Measurements from ENCODE around the gene TMEM128. TPM values are rescaled to one million over a fixed set of nuclear protein-coding genes. Genes with fewer than 3 reads are reported as not detected.
"Not testable (repeated sequence)": the region's sequence is repeated elsewhere in the genome, so short reads cannot be mapped to it uniquely, and the experiment has no call there.

TMEM128 gene
- total RNA-seq, 2 donors from 2014 or later, result 11.3 to 15.5 TPM

DNA sequence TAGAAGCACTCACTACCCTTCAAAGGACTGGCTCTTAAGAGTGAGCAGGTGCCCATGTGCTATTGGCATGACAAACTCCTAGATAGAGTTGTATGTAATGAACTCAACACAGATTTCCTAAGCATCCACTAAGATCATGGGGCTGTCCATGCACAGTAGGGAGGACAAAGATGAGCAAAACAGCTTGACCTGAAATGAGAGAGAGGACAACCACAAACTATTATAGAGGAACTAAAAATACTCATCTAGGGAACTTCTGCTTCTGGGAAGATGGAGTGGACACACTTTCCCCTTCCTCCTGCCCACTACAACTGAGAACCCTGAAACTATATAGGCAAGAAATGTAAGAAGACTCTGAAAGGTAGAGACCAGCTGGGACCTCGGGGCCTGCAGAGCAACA, 20.8 kb upstream of the TMEM128 start:
- DNase-seq (ENCODE audit: low spot score in 2 of 2) (no peak), ATAC-seq (no peak)
- Mint-ChIP-seq H3K27ac (peak overlapping the region in 1 of 2 donors; percentile 6), H3K36me3 (peaks cover 0 to 8% of the 10 kb centered on the region in 2 donors), H3K9me3 (no peaks in the 10 kb centered on the region)

DNA sequence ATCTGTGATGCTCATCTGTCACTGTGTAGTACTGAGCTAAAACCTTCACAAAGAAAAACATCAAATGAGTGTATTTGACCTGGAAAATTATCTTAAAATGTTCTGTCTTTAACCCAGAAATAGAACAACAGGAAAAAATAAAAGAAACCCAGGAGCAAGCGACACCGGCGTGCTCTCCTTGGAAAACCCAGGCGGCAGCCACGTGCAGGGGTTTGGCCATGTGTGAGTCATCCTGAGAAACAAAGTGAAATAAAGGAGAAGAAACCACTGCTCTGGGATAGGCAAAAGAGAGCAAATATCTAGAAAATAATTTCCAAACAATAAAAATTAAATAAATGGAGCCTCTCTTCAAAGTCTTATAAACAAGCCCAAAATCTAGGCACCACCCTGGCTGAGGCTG, 20.0 kb upstream of the TMEM128 start:
- Mint-ChIP-seq H3K27ac (no peak overlapping the region), H3K9me3 (no peaks in the 10 kb centered on the region), H3K36me3 (peaks cover 0 to 8% of the 10 kb centered on the region in 2 donors)
- no peak for DNase-seq (ENCODE audit: low spot score in 2 of 2)
- no peak for ATAC-seq

DNA sequence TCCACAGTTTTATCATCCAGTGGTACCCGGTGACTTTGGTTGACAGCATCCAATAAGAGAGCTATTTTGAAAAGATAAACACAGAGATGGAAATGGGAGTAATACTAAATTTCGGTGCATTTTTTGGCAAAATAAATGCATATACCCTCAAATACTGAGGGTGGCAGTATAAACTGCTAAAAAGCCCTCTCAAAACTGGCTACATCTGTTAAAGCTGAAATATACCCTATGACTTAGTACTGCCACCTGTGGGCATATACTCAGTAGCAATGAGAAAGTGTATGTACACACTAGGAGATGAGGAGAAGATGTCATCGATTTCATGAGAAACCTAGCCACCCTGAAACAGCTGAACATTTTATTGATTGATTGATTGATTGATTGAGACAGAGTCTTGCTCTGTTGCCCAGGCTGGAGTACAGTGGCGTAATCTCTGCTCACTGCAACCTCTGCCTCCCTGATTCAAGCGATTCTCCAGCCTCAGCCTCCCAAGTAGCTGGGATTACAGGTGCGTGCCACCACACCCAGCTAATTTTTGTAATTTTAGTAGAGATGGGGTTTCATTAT, 12.2 kb upstream of the TMEM128 start:
- Mint-ChIP-seq H3K27ac (no peak overlapping the region), H3K9me3 (no peaks in the 10 kb centered on the region), H3K36me3 (no peaks in the 10 kb centered on the region)
- DNase-seq (ENCODE audit: low spot score in 2 of 2) (no peak), ATAC-seq (peak; percentile 57 to 88)

DNA sequence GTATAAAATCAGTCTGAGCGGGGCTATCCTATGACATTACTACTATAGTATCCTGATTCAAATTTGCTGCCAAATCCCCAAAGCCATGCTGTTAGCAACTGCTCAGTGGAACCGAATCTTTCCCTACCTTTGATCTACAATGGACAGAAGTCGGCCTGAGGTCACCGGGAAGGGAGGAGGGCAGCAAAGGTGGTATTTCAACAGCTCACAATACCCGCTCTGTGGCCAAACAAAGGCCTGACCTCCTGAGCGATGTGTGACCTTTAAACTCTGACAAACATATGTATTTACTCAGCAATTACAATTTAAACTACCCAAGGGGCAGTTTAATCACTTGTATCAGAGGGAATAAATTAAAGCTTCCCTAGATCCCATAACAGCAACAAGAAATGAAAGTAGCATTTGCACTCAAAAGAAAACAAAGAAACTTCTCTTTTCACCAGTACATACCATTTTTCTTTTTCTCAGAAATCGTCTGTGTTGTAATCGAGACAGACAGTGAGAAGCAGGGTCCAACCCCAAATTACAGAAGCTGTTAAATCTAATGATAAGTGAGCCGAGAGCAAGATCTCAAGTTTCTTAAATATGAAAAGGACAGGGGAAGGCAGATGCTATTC, 11.6 kb upstream of the TMEM128 start:
- Mint-ChIP-seq H3K9me3 (no peaks in the 10 kb centered on the region), H3K27ac (no peak overlapping the region), H3K36me3 (no peaks in the 10 kb centered on the region)
- DNase-seq (ENCODE audit: low spot score in 2 of 2) (no peak), ATAC-seq (no peak)

GRCh38 chr4:4257705-4258104, 9.7 kb upstream of the TMEM128 start:
- H3K36me3 Mint-ChIP-seq, result not testable (repeated sequence)

GRCh38 chr4:4256799-4257198, 8.8 kb upstream of the TMEM128 start:
- ATAC-seq, result no peak
- Mint-ChIP-seq H3K9me3 (no peaks in the 10 kb centered on the region), H3K27ac (no peak overlapping the region), H3K36me3 (no peaks in the 10 kb centered on the region)
- DNase-seq (ENCODE audit: low spot score in 2 of 2), result no peak

More at GRCh38 chr4:4257705-4258104, 9.7 kb upstream of the TMEM128 start:
- H3K9me3 Mint-ChIP-seq; ATAC-seq; H3K27ac Mint-ChIP-seq; DNase-seq (ENCODE audit: low spot score in 2 of 2): not testable (repeated sequence)

- DNase-seq (ENCODE audit: low spot score in 2 of 2) (no peak), ATAC-seq (no peak)
- Mint-ChIP-seq H3K36me3 (no peaks in the 10 kb centered on the region), H3K27ac (no peak overlapping the region), H3K9me3 (no peaks in the 10 kb centered on the region)
Observed at GRCh38 chr4:4254666-4255065, 6.6 kb upstream of the TMEM128 start.

DNA sequence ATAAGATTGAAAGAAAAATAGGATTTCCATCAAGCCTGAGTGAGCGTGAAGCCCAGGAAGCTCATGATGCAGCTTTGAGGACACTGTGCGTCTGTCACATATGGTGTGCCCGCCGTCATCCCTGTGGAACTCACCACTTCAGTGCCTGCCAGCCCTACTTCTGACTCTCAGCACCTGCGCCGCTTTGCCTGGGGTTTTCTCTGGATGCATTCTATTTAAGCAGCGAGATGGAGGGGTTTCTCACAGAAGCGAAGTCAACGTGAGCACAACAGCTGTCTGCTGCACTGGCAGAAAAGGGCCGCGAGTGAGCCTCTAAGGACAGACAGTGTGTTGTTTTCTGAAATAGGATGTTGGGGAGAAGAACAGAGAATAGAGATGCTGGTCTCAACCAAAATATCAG, 6.2 kb upstream of the TMEM128 start:
- no peak for ATAC-seq
- DNase-seq (ENCODE audit: low spot score in 2 of 2), result no peak
- Mint-ChIP-seq H3K36me3 (no peaks in the 10 kb centered on the region), H3K27ac (no peak overlapping the region), H3K9me3 (no peaks in the 10 kb centered on the region)

- Mint-ChIP-seq H3K27ac (no peak overlapping the region), H3K9me3 (no peaks in the 10 kb centered on the region), H3K36me3 (peaks cover 15 to 16% of the 10 kb centered on the region in 2 donors)
- ATAC-seq, result no peak
- no peak for DNase-seq (ENCODE audit: low spot score in 2 of 2)
Observed at GRCh38 chr4:4249866-4250265, 1.8 kb upstream of the TMEM128 start.

- H3K36me3 Mint-ChIP-seq, result peaks cover 15 to 16% of the 10 kb centered on the region in 2 donors
- peak overlapping the region in 1 of 2 donors; percentile 97 for H3K27ac Mint-ChIP-seq
- not testable (repeated sequence) for H3K9me3 Mint-ChIP-seq; ATAC-seq; DNase-seq (ENCODE audit: low spot score in 2 of 2)
Observed at GRCh38 chr4:4249342-4249741, 1.3 kb upstream of the TMEM128 start.

DNA sequence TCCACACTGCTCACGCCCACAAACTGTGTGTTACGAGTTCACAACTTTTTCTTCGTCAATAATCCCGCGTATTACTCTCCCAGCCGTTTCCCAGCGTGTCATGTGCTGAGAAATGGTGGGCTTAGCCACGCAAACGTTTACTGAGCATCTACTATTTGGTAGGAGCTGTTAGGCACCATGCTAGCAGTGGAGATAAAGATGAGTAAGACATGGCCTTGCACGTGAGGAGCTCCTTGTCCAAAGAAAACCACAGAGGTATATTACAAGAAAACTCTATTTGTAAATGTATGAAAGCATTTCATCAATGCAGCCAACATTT, 821 bp upstream of the TMEM128 start:
- no peaks in the 10 kb centered on the region for H3K9me3 Mint-ChIP-seq
- ATAC-seq (no peak), DNase-seq (ENCODE audit: low spot score in 2 of 2) (no peak)
- peak overlapping the region; percentile 97 to 98 for H3K27ac Mint-ChIP-seq
- peaks cover 15 to 16% of the 10 kb centered on the region in 2 donors for H3K36me3 Mint-ChIP-seq

DNA sequence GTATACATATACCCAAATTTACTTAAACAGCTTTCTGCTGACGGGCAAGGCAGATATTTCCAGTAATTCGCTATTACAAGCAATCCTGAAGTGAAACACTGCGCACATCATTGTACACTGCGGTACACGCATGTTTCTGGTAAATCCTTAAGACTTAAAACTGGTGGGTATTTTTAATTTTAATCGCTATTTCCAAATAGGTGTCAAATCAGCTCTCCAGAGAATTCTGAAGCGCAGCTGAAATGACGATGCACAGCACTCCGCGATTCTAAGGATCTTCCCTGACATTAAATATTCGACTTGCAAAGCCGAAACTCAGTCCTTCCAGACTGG, 361 bp downstream of the TMEM128 start:
- peak in 1 of 2 donors; percentile 5 for ATAC-seq
- peak overlapping the region; percentile 91 to 97 for H3K27ac Mint-ChIP-seq
- H3K36me3 Mint-ChIP-seq, result peaks cover 15 to 16% of the 10 kb centered on the region in 2 donors
- no peaks in the 10 kb centered on the region for H3K9me3 Mint-ChIP-seq
- DNase-seq (ENCODE audit: low spot score in 2 of 2), result no peak

DNA sequence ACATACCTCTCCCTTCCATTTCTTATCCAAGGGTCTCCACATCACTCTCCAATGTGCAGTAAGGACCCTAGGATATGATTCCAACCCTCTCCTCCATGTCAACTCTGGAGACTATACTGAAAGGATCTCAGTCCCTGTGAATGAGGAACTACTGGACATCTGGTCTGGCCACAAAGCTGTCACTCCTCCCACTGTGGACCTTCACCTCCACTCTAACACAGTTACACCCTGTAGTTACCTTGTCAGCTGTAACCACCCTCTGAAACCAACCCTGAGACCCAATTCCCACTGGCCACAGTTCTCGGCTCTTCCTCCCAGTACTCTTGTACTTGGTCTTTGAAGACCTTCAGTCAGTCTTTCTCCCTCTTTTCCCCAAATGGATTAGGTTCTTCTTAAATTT, 2.9 kb downstream of the TMEM128 start:
- DNase-seq (ENCODE audit: low spot score in 2 of 2), result no peak
- peak overlapping the region in 1 of 2 donors; percentile 49 for H3K27ac Mint-ChIP-seq
- no peaks in the 10 kb centered on the region for H3K9me3 Mint-ChIP-seq
- no peak for ATAC-seq
- peaks cover 15 to 16% of the 10 kb centered on the region in 2 donors for H3K36me3 Mint-ChIP-seq

DNA sequence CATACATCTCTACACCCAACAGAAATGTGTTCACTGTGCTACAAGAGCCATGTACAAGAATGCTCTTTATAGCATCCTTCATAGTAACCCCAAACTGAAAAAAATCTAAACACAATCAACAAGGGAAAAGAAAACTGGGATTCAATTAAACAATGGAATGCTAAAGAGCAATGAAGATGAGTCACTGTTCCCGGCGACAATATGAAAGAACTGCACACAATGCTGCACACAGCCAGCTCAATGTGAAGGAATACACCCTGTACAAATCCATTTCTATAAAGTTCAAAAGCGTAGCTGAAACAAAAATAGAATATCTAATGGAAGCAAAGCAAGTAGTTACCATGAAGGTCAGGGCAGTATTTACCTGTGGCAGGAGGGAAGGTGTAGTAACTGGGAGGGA, 8.5 kb downstream of the TMEM128 start:
- DNase-seq (ENCODE audit: low spot score in 2 of 2); H3K9me3 Mint-ChIP-seq; H3K36me3 Mint-ChIP-seq; ATAC-seq: not testable (repeated sequence)
- peak overlapping the region in 1 of 2 donors; percentile 32 for H3K27ac Mint-ChIP-seq

DNA sequence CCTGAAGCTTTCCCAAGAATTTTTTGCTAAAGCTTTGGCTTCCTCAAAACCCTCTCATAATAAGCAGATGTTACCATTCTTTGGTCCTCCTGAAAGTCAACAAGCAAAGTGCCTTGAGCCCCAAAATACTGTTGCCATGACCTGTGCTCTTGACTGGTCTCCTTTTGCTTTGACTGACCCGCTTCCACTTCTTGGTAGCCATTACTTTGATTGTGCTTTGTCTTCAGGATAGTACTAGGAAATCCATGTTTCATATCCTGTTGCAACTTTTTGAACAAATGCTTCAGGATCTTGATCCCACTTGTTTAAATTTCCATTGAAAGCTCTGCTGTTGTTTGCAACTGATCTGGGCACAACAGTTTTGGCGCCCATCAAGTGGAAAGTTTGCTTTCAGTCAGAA, 14.4 kb downstream of the TMEM128 start:
- Mint-ChIP-seq H3K36me3 (peaks cover 6 to 11% of the 10 kb centered on the region in 2 donors), H3K9me3 (peaks cover 11 to 15% of the 10 kb centered on the region in 2 donors), H3K27ac (no peak overlapping the region)
- ATAC-seq (no peak), DNase-seq (ENCODE audit: low spot score in 2 of 2) (no peak)

DNA sequence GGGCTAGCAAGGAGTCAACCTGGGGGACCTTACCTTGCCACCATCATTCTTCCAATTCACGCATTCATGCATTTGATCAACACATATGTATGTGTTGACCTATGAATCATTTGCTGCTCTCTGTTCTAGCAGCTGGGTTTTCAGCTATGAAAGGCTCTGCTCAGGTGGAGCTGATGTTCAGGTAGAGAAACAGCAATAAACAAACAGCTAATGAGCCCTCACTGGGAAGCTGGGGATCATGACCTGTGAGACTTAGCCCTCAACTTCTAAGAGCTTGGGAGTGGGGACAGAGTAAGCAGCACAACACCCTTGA, 19.7 kb downstream of the TMEM128 start:
- no peak for DNase-seq (ENCODE audit: low spot score in 2 of 2)
- no peak for ATAC-seq
- H3K27ac Mint-ChIP-seq, result no peak overlapping the region
- peaks cover 4 to 5% of the 10 kb centered on the region in 2 donors for H3K9me3 Mint-ChIP-seq
- peaks cover 7 to 8% of the 10 kb centered on the region in 2 donors for H3K36me3 Mint-ChIP-seq

- DNase-seq (ENCODE audit: low spot score in 2 of 2) (no peak), ATAC-seq (no peak)
- Mint-ChIP-seq H3K9me3 (peaks cover 4 to 5% of the 10 kb centered on the region in 2 donors), H3K27ac (no peak overlapping the region), H3K36me3 (peaks cover 7 to 8% of the 10 kb centered on the region in 2 donors)
Observed at GRCh38 chr4:4227510-4228355, 20.3 kb downstream of the TMEM128 start.
